GM19463 (cell line): ENCODE measurements around the gene ROBO1.
"Not testable (repeated sequence)": the region's sequence is repeated elsewhere in the genome, so short reads cannot be mapped to it uniquely, and the experiment has no call there.

Experiments
- ATAC-seq: cut with Tn5 transposase; IDR thresholded peaks from one replicate; pipeline ENCODE4 v1.9.1; 2021; ENCODE audit warnings: mild to moderate bottlenecking, moderate library complexity; ENCODE audit not compliant: unreplicated experiment

Gene ROBO1

GRCh38 chr3:79175870-79176269 is 591.9 kb downstream of the ROBO1 start:
- no peak for ATAC-seq

GRCh38 chr3:79173259-79173658 is 594.5 kb downstream of the ROBO1 start:
- not testable (repeated sequence) for ATAC-seq

DNA sequence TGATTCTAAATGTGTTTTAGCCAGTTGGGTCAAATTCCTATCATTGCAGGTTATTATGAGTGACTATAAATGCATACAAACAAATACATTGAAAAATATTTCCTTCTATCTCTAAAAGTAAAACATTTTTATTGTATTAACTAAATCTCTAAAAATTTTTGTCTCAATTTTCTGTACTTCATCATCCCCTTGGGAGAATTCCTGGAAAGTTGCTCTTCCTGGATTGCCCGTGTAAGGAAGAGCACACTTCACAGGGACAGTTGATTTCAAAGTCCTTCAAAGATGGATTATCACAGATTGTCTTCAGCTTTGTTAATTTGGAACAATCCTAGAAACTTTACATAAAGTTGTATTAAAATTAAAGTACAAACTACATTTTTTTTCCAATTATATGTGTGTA is 595.6 kb downstream of the ROBO1 start:
- no peak for ATAC-seq

DNA sequence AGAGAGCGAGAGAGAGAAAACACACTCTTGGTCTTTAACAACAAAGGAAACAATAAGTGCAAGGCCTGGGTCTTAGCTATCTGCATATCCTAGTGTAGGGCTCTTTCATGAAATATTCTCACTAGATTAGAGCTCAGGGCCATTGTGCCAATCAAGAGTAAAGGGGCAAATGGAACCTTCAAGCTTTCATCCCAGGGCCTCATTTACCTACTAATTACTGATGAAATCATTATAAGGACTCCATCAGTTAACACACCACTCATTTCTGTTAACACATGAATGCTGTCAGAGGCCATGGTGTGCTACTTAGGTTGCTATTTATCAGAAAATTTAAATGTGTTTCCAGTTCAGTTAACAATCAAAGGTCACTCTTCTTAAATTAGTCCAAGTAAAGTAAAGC is 597.8 kb downstream of the ROBO1 start:
- ATAC-seq: no peak

- ATAC-seq: no peak
These were observed 600.0 kb downstream of the ROBO1 start for GRCh38 chr3:79167651-79168416.

DNA sequence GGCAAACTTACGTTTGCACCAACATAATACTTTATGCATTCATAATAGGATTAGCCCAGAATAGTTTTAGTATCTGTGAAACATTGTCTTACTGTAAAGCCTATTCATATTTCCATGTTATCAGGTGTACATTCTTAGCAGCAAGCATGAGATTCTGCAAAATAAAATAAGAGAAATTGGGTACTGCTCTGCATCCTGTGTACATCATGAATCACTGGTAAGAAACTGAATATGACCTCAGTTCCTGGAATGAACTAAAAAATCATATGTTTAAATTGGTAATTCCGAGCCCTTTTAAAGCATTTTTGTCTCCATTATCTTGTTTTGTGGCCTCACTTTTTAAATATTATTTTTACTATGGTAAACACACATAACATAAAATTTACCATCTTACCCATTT is 605.1 kb downstream of the ROBO1 start:
- no peak for ATAC-seq

DNA sequence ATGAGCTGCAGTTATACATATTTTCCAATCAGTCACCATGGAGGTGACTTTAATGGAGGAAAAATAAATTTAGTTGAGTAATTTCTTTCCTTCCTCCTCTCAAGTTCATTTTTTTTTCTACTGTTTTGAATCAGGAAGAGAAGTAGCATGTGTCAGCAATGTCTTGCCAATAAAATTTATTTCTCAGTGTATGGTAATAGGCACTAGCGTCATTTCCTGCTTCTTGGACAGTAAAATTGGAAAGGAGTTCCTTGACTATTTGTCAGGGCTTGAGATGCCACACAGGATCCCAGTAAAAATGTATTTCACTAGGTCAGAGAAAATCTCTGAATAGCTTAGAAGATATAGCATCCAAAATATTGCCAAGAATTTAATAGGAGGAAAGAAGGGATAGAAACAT is 605.9 kb downstream of the ROBO1 start:
- ATAC-seq: no peak

- no peak for ATAC-seq
These were observed 607.4 kb downstream of the ROBO1 start for GRCh38 chr3:79160421-79160820.

GRCh38 chr3:79159736-79160135 is 608.1 kb downstream of the ROBO1 start:
- ATAC-seq: no peak

DNA sequence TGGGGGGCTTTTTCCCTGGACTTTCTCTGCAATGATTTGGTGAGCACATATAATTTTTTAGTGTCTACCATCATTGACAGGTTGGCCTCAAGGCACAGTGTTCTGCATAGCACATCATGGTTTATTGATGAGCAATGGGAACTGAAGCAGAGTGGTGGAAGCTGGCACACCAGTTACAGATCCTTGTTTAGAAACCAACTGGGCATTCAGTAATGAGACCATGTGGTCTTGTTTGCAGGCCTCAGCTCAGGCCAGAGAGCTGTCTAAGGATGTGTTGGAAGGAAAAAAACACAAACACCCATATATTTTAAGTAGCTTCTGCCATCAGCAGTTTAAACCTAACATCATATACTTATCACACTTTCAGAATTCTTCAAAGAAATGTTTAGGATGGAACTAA is 610.6 kb downstream of the ROBO1 start:
- no peak for ATAC-seq

DNA sequence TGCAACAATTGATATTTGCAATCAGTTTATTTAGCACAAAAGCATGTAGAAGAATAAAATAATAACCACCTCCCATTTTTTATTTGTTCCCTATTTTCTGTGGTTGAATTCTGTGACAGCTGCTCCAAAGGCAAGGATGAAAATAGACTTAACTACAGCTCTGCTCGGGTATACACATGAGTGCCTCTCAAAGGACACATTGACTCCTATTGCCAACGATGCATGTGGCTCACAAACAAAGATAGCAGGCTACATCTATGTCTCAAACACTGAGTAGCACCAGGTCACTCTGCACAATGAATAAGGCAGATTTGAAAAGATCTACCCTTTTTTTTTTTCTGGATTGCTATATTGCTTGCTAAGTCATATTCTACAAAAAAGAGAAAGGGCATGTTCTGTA is 612.9 kb downstream of the ROBO1 start:
- ATAC-seq: no peak

GRCh38 chr3:79148786-79149185 is 619.0 kb downstream of the ROBO1 start:
- no peak for ATAC-seq

DNA sequence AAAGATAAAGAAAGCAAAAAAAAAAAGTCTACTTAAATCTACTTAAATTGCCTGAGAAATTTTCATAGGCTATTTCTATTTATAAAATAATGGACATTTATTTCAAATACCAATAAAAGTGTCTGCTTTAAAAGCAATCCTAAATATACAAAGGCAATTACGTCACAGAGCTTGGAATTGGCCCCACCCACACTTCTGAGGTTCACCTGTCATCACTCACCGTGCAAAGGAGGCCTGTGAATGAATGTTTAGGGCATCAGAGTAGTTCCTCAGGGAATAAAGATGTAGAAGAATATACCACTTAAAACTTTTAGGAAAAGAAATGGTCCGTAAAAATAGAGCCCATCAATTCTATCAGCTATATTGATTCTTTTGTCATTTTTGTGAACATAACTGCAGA is 621.8 kb downstream of the ROBO1 start:
- ATAC-seq: no peak

DNA sequence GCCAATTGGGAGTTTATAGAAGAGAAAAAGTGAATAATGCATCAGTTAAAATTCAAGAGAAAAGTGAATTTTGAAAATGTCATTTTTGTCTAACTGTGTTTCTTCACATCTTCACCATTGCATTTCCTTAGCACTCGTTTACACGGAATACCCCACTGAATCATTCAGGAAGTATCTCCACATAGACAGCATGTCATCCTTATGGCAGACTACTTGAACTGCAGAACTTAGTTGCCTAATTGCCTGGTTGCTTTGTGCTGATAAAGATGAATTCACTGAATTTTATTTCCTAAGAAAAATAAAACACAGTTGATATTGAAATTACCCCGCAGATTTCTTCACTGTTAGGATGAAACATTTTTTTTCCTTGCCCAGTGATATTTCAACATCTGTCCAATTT is 627.1 kb downstream of the ROBO1 start:
- ATAC-seq: no peak

DNA sequence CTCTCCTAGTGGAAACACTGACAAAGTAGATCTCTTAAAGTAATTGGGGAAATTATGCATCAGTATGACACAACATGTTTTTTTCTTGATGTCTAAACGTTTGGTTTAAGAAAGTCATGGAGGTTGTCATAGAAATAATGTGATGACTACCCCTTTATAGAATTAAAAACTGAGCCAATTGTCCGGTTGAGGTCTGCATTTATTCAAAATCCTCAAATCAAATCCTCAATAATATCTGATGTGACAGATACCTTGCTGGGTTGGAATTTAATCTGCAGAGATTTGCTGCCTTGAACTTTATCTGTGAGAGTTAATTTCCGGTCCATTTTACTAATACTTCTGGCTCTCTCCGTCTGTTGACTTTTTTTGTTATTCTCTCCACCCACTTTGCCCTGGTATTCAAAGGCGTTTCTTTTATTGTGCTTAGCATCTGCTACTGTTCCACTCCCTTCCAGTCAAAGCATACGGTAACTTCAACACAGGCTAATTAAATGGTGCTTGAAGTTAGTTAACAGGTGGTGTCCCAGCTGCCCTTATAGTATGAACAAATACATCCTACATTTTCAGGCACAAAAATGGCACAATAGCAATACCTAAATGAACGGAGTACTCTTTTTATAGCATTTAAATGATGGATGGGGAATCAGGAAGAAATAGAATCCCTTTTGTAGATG is 628.3 kb downstream of the ROBO1 start:
- ATAC-seq: no peak

GRCh38 chr3:79125313-79125984 is 642.3 kb downstream of the ROBO1 start:
- ATAC-seq: no peak

DNA sequence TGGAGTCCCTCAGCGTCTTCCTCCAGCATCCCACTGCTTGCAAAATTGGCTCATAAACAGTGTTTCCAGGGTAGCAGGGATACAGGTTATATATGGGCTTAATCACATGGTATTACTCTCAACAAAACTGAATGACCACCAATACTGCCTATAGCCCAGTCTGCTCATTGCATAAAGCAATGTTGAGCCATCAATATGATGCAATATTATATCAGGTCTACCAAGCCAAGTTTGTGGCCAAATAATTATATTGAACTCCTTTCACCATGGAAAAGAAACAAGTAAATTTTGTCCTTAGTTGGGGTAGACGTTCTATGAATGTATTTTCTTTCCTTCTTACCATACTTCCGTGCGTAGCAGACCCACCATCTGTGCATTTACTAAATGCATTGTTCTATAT is 652.3 kb downstream of the ROBO1 start:
- no peak for ATAC-seq

GRCh38 chr3:79113876-79114275 is 653.9 kb downstream of the ROBO1 start:
- no peak for ATAC-seq

GRCh38 chr3:79111375-79112052 is 656.3 kb downstream of the ROBO1 start:
- no peak for ATAC-seq

DNA sequence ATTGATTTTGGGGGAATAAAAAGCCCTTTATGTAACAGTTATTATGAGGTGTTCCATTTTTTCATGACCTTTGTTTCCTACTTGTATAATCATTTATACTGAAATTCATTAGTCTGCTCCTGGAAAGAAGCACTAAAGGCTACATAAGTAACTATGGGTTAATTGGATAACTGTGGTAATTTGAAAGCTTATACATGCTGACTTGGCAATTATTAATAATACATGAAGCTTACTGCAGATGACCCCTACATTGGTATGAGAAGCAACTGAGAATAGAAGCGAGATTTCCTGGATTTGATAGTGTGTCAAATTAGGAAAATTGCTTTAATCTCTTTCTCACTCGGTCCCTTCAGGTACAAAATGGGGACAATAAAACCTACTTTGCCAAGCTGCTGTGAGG is 658.0 kb downstream of the ROBO1 start:
- no peak for ATAC-seq

DNA sequence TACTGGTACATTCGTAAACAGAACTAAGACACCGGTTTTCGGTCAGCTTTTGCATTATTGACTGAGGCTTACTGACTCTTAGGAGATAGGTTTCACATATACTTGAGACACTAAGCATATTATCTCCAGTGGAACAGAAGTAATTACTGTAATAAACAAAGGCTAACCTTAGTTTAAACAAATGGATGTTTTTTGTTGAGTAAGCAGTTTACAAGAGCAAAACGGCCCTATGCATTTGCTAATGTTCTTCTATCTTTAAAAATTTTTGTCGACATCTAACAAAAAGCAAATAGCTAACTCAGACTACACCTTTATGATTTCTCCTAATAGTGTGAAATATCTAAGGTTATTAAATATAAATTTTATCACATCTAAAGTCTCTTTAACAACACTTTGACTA is 664.5 kb downstream of the ROBO1 start:
- ATAC-seq: no peak
